ENCODE results near the gene SDC3.

DNA sequence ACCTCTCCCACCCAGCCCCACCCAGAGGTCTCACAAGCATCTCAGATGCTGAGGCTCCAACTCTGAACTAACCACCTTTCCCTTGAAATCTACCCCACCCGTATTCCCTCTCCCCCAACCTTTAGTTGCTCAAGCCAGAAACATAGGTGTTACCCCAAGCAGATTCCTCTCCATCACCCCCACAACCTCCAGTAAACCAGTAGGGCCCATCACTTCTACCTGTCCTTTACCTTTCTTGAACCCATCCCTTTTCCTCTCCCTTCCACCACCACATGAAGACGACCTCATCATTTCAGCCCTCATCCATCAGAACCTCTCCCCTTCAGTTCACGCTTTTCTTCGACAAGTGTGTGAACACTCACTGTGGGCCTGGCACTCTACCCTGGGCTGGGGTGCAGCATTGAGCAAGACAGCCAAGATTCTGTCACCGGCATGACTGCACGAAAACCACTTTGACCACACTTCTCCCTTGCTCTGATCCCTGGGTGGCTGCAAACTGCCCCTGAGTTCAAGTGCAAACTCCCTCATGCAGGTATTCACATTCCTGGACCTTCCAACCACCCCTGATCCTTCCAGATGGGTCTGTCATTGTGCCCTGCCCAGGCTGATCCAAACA is 85.5 kb downstream of the SDC3 start:
- TF ChIP-seq ATF1 (CRISPR knock-in tag; IDR thresholded peaks at IDR 0.05): no peak
- TF ChIP-seq, protein P1, sequence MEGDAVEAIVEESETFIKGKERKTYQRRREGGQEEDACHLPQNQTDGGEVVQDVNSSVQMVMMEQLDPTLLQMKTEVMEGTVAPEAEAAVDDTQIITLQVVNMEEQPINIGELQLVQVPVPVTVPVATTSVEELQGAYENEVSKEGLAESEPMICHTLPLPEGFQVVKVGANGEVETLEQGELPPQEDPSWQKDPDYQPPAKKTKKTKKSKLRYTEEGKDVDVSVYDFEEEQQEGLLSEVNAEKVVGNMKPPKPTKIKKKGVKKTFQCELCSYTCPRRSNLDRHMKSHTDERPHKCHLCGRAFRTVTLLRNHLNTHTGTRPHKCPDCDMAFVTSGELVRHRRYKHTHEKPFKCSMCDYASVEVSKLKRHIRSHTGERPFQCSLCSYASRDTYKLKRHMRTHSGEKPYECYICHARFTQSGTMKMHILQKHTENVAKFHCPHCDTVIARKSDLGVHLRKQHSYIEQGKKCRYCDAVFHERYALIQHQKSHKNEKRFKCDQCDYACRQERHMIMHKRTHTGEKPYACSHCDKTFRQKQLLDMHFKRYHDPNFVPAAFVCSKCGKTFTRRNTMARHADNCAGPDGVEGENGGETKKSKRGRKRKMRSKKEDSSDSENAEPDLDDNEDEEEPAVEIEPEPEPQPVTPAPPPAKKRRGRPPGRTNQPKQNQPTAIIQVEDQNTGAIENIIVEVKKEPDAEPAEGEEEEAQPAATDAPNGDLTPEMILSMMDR (IDR thresholded peaks at IDR 0.05): no peak
- TF ChIP-seq, protein P2, sequence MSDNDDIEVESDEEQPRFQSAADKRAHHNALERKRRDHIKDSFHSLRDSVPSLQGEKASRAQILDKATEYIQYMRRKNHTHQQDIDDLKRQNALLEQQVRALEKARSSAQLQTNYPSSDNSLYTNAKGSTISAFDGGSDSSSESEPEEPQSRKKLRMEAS (CRISPR knock-in tag; IDR thresholded peaks at IDR 0.05): no peak

All from WTC11 (cell line).